NCI-H510A treated with DMSO at 0.1 percent for 48 hours (cell line): ENCODE measurements around the gene PSMG2.

Source experiments
- DNase-seq: peaks from one replicate; lab custom pipeline; 2025; lab: John Stamatoyannopoulos, UW

The PSMG2 gene

DNA sequence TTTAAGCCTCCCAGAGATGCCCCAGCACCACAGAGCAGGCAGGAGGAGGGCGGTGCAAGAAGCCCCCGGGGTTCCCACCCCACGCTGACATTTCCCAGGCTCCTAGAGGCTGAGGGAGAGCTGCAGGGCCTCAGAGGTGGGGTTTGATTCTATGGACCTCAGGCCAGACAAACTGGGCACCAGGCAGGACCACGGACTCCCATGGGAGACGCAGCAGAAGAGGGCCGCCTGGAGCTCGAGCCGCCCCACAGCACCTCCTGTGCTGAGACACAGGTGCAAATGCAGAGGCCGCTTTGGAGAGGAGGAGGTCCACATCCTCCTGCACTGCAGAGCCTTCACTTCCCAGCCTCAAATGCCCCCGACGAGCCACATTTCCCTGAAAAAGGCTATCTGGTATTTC, 62.7 kb downstream of the PSMG2 start:
- DNase-seq, result no peak

DNA sequence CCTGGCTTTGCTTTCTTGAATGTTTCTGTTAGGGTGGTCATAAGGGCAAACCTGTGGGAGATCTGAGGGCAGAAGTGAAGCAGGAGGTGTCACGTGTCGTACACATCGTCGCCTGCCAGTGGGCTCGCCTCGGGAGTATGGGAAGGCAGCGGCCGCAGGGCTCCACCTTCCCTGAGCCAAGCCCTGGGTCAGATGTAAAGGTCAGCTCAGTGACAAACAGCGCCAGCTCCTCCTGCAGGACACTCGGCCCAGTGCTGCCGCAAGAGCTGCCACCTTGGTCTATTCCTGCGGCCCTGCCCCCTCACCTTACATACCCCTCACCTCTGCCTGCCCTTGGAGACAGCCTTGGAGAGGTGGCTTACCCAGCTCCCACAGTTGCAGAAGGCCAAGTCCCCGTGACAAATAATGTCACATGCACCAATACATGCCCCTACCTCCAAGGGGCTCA, 64.2 kb downstream of the PSMG2 start:
- no peak for DNase-seq

- no peak for DNase-seq
Measured at GRCh38 chr18:12767580-12768155, 64.8 kb downstream of the PSMG2 start.

- DNase-seq, result no peak
Measured at GRCh38 chr18:12768625-12769024, 65.8 kb downstream of the PSMG2 start.

GRCh38 chr18:12769136-12769535, 66.3 kb downstream of the PSMG2 start:
- no peak for DNase-seq

- DNase-seq, result no peak
Measured at GRCh38 chr18:12769644-12770440, 67.0 kb downstream of the PSMG2 start.

GRCh38 chr18:12770469-12771219, 67.8 kb downstream of the PSMG2 start:
- DNase-seq, result no peak

DNA sequence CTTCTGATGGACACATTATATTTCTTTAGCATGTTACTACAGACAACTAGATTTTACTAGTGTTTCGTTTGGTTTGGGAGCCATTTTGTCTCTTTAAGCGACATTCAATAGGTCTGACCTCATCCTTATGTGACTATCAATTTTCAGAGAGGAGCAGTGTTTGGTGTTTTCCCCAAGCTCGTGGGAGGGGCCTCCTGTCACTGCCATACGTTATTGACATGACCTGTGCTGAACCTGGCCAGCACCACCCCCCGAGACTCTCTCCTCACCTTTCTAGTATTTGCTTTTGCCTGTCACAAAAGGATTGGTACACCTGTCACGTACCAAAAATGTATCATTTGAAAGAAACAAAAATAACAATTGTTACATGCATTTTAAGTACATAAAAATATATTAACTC, 69.3 kb downstream of the PSMG2 start:
- DNase-seq, result no peak

- no peak for DNase-seq
Measured at GRCh38 chr18:12773369-12773768, 70.5 kb downstream of the PSMG2 start.

GRCh38 chr18:12774982-12775381, 72.1 kb downstream of the PSMG2 start:
- DNase-seq, result no peak
